Epidermal melanocyte (primary cell): ENCODE results near the gene SSBP4.

ENCODE experiments used
- DNase-seq: peaks from one replicate; pipeline ENCODE4 v3.0.0; 2011; ENCODE audit warnings: low spot score; ENCODE audit not compliant: insufficient read length

SSBP4 gene

DNA sequence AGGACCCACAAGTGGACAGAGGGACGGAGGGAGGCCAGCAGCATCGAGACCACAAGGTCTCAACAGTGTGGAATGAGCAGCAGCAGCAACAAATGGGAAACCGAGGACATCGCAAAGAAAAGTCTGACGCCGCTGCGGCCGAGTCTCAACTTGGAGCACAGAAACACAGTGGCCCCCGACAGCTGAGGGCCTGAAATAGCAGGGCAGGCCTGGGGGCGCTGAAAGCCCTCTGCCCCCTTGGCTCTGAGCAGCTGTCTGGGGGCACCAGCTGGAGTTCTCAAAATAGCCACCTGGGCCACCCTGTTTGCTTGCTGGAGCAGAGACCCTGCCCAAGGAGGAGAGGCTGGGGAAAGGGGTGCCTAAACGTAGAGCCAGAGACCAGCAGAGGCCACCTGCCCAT lies 24.6 kb downstream of the SSBP4 start:
- DNase-seq, result no peak

DNA sequence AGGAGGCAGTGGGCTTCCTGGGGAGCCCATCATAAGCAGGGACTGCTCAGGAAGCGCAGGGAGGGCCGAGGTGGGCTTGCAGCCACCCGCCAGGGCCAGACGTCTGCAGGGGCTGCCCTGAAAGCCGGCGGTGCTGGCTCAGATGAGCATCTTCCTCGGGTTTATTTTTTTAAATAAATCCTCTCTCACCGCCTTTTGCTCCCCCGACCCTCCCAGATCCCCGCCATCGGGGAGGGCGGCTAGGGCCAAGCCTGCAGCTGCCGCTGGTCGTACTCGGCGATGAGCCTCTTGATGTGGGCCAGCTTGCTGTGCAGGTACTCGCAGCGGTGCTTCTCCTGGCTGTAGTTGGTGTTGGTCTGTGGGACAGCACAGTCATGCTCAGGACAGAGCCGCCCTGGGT lies 25.3 kb downstream of the SSBP4 start:
- no peak for DNase-seq

DNA sequence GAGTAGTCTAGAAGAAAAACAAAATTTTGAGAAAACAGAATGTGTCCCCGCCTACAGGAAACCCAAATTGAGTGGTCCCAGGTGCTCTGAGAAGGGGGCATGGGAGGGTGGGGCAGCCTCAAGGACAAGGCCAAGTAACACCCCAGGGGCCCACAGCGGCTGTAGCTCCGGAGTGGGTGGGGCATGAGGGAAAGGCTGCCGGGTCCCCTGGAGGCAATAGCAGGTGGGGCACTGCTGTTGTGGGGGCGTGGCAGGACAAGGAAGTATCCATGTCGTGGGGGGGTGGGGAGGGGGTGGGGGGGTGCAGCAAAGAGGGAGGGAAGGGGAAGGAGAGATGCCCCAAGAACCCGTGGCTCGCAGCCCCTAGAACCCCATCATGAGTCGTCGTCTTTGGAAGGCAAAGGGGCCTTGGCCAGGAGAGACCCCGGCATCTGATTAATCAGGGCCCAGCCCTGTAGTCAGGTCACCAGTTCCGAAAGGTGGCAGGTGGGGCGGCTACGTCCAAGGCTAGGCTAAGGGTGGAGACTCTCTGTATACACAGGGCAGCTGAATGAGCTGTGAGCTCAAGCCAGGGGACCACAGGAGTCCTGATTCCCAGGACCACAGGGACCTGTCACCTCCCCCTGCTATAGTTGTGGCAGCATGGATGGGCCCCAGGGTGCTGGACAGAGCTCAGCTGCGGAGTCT lies 26.2 kb downstream of the SSBP4 start:
- DNase-seq, result no peak

DNA sequence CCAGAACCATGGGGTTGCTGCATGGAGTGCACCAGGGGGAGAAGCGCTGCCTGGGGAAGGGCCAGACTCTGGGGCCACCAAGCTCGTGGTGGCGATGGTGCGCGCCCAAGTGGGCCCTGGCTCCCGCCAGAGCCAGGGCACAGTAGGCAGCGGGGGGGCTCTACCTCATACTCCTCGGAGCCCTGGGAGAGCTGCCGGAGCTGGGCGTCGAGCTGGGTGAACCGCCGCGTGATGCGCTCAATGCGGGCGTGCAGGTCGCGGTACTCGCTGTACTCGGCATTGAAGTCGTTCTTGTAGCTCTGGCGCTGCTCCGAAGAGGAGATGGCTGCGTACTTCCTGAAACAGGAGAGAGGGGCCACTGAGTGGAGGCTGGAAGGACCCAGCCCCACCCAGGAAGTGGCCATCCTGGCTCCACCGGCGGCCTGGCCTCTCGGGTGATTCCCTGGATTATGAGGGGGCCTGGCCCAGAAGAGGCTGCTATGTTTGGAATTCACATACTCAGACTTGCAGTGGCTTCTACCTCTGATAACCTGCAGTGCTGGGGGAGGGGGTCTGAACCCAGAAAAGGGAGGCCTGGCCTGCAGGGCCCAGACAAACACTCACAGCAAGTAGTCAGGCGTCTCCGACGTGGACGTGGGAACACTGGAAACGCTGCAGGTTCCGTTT lies 27.1 kb downstream of the SSBP4 start:
- no peak for DNase-seq

DNA sequence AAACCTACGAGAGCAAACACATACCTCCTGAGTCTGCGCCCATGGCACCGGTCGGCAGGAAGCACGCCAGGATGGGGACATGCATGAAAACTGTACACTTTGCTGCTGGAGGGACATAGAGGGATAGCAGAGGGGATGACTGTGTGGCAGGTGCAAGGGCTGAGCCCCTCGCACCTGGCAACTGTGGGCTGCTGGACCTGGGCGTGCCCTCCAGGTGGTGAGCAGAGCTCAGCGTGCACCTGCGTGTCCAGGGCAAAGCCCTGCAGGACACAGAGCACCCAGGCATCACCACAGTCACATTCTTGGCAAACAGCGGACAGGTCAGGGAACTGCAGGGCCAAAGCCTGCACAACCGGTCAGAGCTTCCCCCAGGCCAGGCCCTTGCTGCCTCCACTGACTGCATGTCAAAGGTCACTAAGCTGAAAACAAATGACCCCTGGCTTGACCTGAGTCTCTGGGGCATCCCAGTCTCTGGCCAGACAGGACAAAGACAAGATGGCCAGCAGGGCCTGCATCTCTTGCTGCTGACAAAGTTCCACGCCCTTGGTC lies 27.7 kb downstream of the SSBP4 start:
- DNase-seq, result no peak

DNA sequence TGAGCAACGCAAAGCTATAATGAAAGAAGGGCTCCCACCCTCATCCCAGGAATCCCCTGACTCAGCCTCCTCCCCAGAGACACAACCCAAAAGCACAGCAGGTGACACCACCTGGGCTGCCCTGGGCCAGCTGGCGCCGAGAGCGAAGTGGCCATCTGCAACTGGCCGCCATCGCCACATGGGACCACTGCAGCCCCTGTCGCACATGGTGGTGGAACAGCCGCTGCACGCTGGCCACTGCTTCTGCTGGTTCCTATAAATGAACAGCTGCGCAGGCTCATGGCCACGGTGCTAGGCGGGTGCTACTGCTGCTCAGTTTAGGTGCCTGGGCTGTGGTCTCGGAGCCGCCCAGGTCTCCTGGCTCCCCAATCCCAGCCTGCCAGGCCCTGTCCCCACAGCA lies 30.4 kb downstream of the SSBP4 start:
- DNase-seq, result no peak

DNA sequence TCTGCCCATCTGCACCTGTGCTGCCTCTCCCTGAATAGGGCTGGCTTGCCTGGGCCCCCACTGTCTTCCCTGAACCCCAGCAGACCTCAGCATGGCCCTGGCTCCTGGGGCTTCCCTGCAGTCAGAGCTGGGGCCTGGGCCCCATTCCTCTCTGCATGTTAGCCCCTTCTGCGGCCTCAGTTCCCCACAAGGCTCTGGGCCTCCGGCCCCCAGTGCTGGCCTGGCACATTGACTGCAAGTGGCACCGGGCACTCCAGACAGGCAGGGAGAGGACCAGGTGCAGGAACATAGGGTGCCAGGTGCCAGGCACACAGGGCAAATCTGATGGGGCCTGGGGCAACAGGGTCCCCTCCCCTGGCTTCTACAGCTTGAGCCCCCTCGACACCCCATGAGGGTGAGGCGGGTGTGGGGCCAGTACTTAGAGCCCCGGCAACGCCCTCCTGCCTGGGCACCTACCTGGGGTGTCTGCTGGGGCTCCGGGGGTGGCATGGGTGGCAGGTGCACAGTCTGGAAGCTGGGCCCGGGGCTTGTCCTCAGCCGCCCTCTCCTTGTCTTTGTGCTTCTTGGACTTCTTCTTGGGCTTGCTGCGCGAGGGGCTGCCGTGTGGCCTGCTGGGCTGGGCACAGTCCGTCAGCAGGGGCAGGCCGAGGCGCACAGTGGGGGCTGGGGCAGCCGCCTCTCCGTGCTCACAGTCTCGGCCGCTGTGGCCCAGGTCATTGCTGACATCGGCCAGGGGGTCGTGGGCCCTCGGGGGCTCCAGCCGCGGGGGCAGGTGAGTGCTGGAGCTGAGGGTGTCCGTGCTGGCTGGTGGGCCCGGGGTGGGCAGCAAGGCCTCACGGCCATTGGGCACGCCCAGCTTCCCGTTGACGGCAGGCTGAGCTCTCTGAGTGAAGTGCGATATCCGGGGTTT lies 31.1 kb downstream of the SSBP4 start:
- no peak for DNase-seq

DNA sequence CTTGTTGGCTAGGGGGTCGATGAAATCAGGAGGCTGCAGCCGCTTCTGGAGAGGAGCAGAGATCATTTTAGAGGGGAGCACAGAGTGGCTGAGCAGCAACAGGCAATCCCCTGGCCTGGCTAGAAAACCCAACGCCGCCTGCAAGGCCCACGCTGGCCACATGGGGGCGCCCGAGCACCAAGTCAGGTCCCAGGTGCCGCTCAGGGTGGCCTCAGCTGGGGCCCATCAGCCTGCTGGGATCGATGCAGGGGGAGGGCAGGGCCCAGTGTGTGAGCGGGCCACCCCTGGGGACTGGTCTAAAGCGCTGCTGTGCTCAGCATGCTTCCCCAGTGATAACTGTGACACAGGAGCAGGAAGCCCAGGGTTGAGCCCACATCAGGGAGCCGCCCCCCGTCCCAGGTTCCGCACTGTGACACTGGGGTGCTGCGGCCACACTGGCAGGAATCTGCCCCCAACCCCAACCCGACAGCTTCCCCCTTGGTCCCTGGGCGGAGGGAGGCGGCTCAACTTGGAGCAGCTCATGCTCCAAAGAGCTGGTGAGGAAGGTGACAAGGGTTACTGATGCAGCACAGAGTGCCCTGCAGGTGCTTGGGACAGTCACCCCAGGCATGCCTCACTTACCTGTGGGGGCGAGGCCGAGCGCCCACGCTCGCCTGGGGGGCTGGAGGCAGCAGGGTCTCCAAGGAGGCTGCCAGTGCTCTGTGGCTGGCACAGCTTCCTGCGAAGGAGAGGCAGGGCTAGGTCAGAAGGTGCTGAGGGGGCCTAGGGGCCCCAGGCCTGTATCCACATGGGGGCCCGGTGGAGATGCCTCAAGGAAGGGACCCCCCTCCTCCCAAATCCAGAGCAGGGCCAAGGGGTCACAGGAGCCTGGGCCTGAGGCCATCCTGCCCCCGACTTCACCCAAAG lies 32.0 kb downstream of the SSBP4 start:
- no peak for DNase-seq

DNA sequence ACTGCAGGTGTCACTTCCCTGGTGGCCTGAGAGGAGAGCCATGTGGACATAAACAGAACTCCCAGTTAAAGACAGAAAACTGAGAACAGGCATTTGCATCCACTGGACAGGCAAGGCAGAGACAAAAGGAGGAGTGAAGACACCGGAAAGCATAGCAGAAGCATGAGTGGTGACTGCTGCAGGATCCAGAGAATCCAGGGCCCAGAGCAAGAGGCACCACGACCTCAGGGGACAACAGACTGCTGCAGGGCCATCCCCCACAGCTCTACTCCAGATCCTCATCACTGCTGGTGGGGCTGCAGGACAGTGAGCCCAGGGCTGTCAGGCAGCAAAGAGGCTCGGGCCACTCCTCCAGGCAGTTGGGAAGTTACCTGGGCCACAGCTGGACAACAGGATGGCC lies 33.2 kb downstream of the SSBP4 start:
- DNase-seq, result no peak

DNA sequence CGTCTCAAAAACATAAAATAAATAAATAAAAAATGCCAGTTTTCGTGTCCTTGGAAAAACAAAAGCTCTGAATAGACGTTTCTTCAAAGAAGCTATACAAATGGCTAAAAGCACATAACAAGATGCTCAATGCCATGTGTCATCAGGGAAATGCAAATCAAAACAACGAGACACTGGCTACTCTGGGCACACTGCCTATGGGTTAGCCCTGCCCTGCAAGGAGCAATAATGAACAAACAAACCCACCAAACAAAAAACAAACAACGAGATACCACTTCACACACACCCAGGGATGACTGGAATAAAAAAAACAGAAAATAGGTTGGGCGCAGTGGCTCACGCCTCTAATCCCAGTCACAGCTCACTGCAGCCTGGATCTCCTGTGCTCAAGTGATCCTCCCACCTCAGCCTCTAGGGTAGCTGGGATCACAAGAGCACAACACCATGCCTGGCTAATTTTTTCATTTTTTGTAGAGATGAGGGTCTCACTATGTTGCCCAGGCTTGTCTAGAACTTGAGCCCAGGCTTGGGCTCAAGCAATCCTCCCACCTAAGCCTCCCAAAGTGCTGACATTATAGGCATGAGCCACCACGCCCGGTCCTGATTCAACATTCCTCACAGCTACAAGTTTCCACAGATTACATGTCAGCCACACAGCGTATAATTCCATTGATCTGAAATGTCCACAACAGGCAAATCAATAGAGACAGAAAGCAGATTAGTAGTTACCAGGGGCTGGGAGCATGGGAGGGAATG lies 34.2 kb downstream of the SSBP4 start:
- DNase-seq, result no peak

DNA sequence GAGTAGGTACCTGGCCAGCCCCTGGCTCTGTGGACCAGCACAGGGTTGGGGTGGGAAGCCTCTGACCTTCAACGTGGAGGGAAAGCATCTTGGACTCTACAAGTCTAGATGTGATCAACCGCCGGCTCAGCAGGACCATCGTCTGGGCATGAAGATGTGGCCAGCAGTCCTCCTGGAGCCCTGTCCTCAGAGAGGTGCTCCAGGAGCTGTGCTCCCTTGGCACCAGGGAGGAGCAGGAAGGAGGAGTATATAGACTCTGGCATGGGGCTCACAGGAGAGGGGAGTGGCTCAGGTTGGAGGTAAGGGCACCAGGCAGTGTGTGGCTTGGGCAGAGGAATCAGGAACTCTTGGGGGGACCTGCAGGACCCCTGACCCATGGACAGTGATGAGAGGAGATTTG lies 37.1 kb downstream of the SSBP4 start:
- no peak for DNase-seq

DNA sequence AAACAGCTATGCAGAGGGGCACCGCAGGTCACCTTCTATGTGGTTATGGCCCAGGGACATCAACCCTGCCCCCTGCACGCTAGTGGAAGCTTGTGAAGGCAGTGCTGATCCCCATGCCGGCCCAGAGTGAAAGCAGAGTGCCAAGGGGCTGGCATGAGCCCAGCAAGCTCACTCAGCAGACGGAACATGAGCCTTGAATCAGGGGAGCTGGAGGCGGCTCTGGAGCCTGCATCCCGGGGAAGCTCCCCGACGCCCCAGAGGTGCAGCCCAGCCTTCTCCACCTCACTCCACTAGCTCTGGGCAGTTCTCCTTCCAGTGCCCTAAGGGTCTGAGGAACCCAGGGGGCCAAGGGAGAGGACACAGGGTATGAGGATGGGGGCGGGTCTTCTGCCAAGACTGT lies 37.8 kb downstream of the SSBP4 start:
- no peak for DNase-seq

DNA sequence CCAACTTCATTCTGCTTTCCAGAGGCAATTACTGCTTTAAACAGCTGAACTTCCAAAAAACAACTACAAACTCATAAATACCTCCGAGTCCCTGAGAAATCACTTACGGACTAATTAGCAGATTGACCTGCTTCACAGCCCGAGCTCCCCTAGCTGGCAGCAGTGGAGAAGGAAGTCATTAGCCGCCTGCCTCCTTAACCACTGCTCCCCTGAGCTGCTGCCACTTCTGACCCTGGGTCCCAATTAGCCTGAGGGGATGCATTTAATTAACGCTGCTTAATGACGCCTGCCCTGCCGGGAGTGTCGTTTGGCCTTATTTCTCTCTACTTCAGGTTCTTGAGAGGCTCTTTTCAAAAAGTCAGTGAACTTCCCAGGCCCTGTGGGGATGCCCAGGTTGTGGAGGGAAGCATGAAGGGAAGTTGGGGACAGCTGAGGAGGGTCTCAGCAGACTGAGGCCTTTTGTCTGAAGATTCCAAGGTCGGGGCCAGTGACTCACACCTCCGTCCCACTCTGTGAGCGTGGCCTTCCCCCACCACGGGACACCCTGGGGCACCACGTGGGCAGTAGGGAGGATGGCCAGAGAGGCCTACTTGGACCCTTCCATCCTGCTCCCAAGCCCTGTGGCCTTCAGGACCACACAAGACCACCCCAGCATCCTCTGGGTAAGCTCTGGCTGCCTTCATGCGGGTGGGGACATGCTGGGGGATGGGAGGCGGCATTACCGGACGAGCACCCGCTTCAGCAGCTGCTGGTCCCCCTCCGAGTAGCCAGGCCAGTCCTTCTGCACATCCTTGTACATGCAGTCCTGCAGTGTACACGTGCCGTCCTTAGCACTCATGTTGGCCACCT lies 38.5 kb downstream of the SSBP4 start:
- DNase-seq, result no peak

DNA sequence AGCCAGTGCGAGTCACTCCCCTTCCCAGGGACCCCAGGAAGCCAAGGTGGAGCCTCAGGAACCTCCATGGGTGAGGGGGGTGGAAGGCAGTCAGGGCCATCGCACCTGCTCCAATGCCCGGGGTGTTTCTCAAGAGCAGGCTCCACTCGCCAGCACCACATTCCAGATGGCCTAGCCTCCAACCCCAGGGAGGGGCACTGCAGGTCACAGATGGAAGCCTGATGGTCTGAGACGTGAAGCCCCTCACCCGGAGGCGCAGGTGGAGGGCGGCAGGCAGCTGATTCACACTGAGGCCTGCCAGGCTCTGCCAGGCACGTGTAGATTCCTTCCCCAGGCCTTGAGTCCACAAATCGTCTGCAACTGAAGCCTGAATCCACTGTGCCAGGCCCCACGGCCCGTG lies 41.7 kb downstream of the SSBP4 start:
- no peak for DNase-seq

DNA sequence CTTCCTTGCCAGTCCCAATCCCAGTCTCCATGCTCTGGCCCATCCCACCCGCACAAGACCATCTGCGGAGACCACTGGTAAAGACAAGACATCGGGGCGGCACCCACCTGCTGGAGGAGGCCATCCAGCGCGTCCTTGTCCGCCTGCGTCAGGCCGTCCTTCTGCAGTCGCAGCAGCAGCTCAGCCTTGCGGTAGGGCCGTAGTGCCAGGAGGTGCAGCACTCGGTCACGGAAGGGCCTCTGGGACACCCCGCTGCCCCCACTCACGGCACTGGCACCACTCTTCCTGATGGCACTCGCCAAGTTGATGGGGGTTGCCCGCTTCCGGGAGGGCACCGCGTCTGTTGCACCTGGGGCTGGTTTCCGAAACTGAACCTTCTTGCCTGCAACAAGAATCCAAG lies 42.3 kb downstream of the SSBP4 start:
- DNase-seq, result no peak

DNA sequence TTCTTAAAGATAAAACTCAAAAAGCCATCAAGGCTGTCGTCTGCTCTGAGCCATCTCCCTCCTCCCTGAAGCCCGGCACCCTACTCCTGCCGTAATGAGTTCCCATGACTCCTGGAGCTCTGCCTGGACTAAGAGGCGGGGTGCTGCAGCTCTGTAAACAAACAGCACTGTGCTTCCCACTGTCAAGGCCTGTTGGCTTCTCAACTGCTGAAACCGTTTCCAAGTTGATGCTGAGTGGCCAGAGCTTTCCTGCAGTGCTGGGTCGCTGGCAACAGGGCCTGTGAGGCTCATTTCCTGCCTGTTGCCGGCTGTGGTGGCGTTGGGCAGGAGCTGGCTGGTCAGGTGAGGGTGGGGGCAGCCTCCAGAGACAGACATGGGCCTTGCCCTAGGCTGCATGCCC lies 45.4 kb downstream of the SSBP4 start:
- DNase-seq, result no peak

DNA sequence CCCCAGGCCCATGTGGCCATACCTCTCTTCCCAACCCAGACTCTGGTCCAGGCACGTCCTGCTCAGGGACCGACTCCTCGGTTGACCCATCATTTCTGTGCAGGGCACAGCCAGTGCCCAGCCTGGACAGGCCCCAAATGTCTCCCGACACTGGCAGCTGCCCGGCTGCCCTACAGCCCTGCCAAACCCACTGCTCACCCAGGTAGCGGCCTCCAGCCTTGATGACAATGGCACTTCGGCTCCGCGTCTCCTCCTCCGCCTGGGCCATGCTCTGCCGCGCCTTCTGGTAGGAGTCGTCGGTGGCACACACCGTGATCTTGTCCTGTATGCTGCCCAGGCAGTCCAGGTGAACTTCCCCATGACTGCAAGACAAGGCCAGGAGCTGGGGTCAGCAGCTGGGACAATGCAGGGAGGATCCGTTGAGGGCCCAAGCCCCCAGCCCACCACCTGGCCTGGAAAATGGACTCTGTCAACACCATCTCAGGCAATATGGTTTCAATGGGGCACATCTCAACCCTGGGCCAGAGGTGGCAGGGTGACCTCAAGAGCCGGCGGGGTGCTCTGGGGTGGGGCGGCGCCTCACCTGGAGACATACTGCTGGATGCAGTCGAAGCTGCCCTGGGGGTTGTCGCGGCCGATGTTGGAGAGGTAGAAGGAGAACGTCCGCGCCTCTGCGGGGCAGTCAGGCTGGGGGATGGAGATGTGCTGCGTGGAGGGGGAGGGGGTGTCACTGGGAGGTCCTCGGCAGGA lies 46.2 kb downstream of the SSBP4 start:
- no peak for DNase-seq

DNA sequence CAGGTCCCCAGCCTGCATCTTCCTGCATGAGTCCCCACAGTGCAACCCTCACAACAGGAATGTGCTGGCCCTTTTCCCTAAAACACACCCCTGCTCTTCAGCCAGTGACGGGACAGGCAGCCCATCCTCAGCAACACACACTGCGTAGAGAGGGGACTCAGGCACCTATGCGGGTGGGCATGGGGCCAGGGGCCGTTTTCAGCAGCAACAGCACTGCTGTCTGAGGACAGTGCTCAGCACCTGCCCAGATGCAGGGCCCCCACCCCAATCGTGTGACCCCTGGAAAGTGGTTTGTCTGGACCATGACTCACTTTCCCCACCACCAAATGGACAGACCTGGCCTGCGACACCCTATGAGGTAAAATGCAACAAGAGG lies 46.8 kb downstream of the SSBP4 start:
- no peak for DNase-seq

DNA sequence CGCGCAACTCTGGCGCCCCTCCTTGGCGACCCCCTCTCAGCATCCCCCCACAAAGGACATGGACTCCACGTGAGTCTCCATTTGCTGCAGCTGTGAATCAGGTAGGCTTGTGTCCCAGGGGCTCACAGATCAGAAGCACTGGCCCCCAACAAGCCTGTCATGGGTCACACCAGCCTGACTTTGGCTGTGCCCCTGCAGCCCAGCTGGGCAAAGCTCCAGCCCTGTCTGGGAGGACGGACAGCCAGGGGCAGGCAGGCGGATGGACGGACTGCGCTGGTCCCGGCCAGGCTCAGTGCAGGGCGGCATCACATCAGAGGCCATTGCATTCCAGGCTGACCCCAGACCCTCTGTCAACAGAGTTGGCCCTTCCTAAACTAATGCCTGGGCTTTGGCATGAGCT lies 47.2 kb downstream of the SSBP4 start:
- no peak for DNase-seq
